A549 treated with RU486 at 1 μM for 4 hours (cell line): Measurements from ENCODE around the gene MEGF9. TPM values are rescaled to one million over a fixed set of nuclear protein-coding genes. Genes with fewer than 3 reads are reported as not detected.

Source experiments
- total RNA-seq: library from RNA; stranded (reverse); fragments of 200-300 nt; extraction: Qiagen RNA extraction; gene quantifications from 5 replicates; pipeline ENCODE4 v1.2.3, GENCODE V29; 2022; ENCODE audit warnings: low read depth

The MEGF9 gene
- 14.0 to 29.7 TPM (median 26.6 TPM) in 5 replicates for total RNA-seq

DNA sequence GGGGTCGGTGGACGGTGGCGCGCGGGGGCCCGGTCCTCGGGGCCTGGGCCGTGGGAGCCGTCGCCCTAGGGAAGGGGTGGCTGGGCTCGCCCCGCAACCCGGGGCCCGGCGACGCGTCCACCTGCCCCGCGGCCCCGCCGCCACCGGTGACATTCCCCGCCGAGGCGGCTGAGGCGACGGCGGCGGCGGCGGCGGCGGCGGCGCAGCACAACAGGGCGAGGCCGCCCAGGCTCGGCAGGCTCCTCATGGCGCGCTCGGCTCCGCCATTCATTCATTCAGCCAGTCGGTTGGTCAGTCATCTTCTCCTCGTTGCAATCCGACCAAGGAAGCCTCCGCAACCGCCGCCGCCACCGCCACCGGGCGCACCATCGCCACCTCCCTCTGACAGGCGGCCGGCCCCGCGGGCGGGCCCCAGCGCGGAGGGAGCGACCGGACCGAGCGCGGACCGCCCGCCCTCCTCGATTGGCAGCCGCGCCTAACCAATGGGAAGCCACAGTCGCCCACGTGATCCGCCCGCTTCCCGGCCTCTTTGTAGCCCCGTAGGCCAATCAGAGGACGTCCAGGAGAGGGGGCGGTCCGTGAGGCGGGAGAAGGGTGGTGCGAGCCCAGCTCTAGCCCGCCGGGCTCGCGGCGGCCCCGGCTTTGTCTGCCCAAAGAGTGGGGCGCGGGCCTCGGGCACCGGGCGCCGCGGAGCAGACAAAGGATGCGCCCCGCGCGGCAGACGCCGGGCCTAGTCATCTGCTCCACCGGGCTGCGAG is at the start of gene MEGF9:
MEGF9 (minus strand) TSS at position 383 of the 758 bp plus-strand sequence; CDS start at position 271, 112 bp downstream.

GRCh38 chr9:120580051-120580896 is 134.0 kb downstream of the MEGF9 start, which contains the start of gene CDK5RAP2:
Gene CDK5RAP2, minus strand, starts transcription at chr9:120580167. Its CDS starts 189 bp downstream, at chr9:120579978.

Other genes with a start within 250 kb of the MEGF9 start
- 27.6 to 37.3 TPM (median 29.5 TPM) in 5 replicates for gene CDK5RAP2, start 134.3 kb downstream of the MEGF9 start, total RNA-seq
- gene FBXW2, start 78.9 kb upstream of the MEGF9 start, total RNA-seq: 36.9 to 42.0 TPM (median 41.1 TPM) in 5 replicates
- 25.4 to 33.5 TPM (median 29.2 TPM) in 5 replicates for gene PSMD5, start 128.5 kb upstream of the MEGF9 start, total RNA-seq
- gene PHF19, start 162.7 kb upstream of the MEGF9 start, total RNA-seq: 87.6 to 137 TPM (median 117 TPM) in 5 replicates
- gene TRAF1, start 212.3 kb upstream of the MEGF9 start, total RNA-seq: 3.6 to 6.8 TPM (median 4.6 TPM) in 5 replicates